Stimulated activated CD4-positive, alpha-beta T cell treated with anti-CD3 and anti-CD28 coated beads, Interleukin-1b, Interleukin-23, amount 100 ng/mL, for 1 hour (primary cell): ENCODE measurements around the gene CX3CR1.

ENCODE experiments used
- DNase-seq, 2 donors: peaks; one replicate each; pipeline ENCODE4 v3.0.0-alpha.2; 2020; ENCODE audit warnings: low read depth in 2 of 2

CX3CR1 gene

GRCh38 chr3:39222939-39223338 is 56.9 kb downstream of the CX3CR1 start:
- DNase-seq: no peak

DNA sequence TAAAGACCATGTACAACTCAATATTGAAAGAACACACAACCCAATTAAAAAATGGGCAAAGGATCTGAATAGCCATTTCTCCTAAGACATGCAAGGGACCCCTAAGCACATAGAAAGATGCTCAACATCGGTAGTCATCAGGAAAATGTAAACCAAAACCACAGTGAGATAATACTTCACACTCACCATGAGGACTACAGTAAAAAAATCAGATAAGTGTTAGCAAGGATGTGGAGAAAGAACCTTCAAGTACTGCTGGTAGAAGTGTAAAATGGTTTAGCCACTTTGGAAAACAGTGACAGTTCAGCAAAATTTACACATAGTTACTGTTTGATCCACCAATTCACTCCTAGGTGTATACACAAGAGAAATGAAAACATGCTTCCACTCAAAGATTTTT is 57.4 kb downstream of the CX3CR1 start:
- DNase-seq: no peak

GRCh38 chr3:39221141-39221530 is 58.7 kb downstream of the CX3CR1 start:
- no peak for DNase-seq

DNA sequence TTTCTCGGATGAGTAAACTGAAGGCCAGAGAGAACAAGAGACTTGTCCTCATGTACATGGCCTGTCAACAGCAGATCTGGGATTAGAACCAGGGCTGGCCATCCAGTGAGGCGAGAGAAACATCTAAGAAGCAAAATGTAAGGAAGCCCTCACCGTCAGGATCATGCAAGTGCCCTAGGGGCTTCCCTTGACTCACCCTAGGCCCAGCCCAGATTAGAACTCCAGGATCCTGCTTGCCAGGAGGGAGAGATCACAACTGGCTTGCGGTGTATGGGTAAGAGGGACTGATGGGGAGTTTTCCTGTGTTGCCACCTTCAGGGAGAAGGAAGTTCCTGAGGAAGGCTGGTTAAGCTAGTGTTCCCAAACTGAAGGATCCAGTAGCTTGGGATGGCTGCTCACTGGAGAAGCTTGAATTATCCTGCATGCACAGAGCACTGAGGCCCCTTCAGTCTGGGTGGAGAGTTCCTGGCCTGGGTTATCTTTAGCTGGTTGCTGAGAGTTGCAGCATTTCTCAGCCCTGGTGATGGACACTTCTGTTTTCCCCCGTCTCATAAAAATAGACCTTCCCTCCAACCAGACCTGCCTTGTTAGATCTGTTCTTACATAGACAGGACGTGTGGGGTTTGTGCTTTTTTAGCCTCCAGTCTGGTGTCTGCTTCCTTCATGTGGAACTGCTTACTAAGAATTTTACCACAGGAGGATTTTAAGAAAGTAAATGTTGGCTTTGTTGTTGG is 59.3 kb downstream of the CX3CR1 start:
- no peak for DNase-seq

DNA sequence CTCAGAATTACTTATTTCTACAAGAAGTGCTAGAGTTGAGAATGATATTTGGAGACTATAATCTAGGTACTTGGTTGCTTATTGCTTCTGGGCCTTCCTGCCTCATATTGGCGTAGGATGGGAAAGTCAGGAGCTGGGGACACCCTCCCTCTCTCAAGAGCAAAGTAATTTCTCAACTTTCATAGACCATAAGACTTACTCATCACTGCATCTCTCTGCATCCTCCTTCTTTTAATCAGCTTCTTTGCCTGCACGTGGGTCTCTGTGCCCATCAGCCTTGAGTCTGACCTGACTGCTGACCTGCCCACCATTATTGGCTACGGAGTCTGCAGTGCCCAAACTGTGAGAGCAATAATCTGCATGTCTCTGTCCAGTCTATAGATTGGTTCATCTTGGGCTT is 60.1 kb downstream of the CX3CR1 start:
- no peak for DNase-seq

GRCh38 chr3:39216176-39216790 is 63.6 kb downstream of the CX3CR1 start:
- DNase-seq: no peak

DNA sequence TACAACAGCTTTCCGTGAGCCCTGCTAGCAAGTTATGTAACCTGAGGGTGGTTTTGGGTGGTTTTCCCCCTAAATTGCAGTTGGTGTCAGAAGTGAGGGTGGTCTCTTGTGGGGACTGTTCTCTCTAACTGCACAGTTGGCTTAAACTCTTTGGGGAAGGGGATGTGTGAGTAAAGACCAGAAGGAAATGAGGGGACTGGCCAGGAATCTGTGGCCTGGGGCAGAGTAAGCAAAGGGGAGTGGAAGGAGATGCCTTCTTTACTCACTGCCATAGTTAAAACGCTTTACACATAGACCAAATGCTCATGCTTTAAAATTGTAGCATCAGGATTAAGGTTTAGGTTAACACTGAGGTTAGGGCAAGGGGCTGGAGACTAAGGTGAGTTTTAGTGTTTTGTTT is 66.2 kb downstream of the CX3CR1 start:
- no peak for DNase-seq
